ENCODE data around the gene ERICH4. TPM values are rescaled to one million over a fixed set of nuclear protein-coding genes. Genes with fewer than 3 reads are reported as not detected.

ERICH4 gene
- total and polyA plus RNA-seq, 2 experiments from 2014 or later = not detected

DNA sequence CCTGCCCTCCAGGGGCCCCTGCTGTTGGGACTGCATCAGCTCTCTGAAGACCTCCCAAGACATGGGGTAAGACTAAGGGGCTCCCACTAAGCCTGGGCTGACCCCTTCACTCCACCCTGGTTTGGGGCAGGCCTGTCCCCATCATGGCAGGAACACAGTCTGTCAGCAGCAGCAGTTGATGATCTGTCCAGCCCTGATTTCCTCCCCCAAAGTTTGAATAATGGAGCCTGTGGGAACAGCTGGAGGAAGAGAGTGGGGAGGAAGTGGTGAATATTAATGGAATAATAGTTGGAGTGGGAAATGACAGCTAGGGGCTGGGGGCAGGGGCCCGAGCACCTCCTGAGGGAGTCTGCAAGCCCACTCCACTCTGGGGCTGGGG, 14.5 kb upstream of the ERICH4 start (continued):
- TF ChIP-seq ZNF462 (CRISPR knock-in tag; IDR thresholded peaks at IDR 0.05) (no peak), JUNB (IDR thresholded peaks at IDR 0.05; ENCODE audit: unreplicated experiment) (no peak), EZH2 (IDR thresholded peaks at IDR 0.05; ENCODE audit: low read depth, unreplicated experiment) (no peak), POLR2AphosphoS5 (IDR thresholded peaks at IDR 0.05; ENCODE audit: low read depth) (no peak), NANOG (IDR thresholded peaks at IDR 0.05; ENCODE audit: borderline replicate concordance) (no peak), ZNF114 (CRISPR knock-in tag; IDR thresholded peaks at IDR 0.05) (no peak), ZNF331 (CRISPR knock-in tag; IDR thresholded peaks at IDR 0.05; ENCODE audit: low read depth) (no peak), CREB1 (CRISPR knock-in tag; IDR thresholded peaks at IDR 0.05; ENCODE audit: low read depth) (no peak)
- TF ChIP-seq, protein P1, sequence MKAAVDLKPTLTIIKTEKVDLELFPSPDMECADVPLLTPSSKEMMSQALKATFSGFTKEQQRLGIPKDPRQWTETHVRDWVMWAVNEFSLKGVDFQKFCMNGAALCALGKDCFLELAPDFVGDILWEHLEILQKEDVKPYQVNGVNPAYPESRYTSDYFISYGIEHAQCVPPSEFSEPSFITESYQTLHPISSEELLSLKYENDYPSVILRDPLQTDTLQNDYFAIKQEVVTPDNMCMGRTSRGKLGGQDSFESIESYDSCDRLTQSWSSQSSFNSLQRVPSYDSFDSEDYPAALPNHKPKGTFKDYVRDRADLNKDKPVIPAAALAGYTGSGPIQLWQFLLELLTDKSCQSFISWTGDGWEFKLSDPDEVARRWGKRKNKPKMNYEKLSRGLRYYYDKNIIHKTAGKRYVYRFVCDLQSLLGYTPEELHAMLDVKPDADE (IDR thresholded peaks at IDR 0.05) = no peak

GRCh38 chr19:41430922-41431321, 12.0 kb upstream of the ERICH4 start:
- H3K36me3 Mint-ChIP-seq (ENCODE audit: low read depth) = peaks cover 28% of the 10 kb centered on the region
- H3K27ac ChIP-seq (ENCODE audit: low read depth) = no peak overlapping the region
- H3K27me3 Mint-ChIP-seq (ENCODE audit: insufficient read depth, low read depth, poor library complexity) = peaks cover 15% of the 10 kb centered on the region
- ATAC-seq = no peak
- no peak overlapping the region for H2AFZ ChIP-seq
- H3F3A ChIP-seq (replicated peaks; ENCODE audit: low read depth) = 0 out of 2 replicates have a peak, but pooled peaks cover 10% of the 10 kb centered on the region
- H3K4me3 Mint-ChIP-seq = no peak overlapping the region
- H4K20me1 ChIP-seq (replicated peaks; ENCODE audit: insufficient read depth) = no peaks in the 10 kb centered on the region; the same call in 1 of the 2 replicates
- no peaks in the 10 kb centered on the region for H3K79me2 ChIP-seq (replicated peaks; ENCODE audit: insufficient read depth)
- peaks cover 12% of the 10 kb centered on the region for H3K4me1 ChIP-seq (ENCODE audit: insufficient read depth)
- H3K4me2 ChIP-seq = no peak overlapping the region
- no peak overlapping the region for H3K4me3 ChIP-seq
- H3K27me3 ChIP-seq (ENCODE audit: insufficient read depth) = no peaks in the 10 kb centered on the region
- no peaks in the 10 kb centered on the region for H3K36me3 ChIP-seq (ENCODE audit: insufficient read depth)
- no peak for DNase-seq (ENCODE audit: low spot score)
- H3K27ac Mint-ChIP-seq = no peak overlapping the region
- H3K9me3 Mint-ChIP-seq = no peaks in the 10 kb centered on the region; the same call in 2 of the 3 replicates
- no peaks in the 10 kb centered on the region for H3K9me2 ChIP-seq (ENCODE audit: insufficient read depth)
- H3K4me1 Mint-ChIP-seq = peaks cover 18% of the 10 kb centered on the region
- TF ChIP-seq POLR2AphosphoS5 (IDR thresholded peaks at IDR 0.05; ENCODE audit: low read depth) (no peak), JUNB (IDR thresholded peaks at IDR 0.05; ENCODE audit: unreplicated experiment) (no peak), EZH2phosphoT487 (IDR thresholded peaks at IDR 0.05; ENCODE audit: unreplicated experiment) (no peak), ZNF331 (CRISPR knock-in tag; IDR thresholded peaks at IDR 0.05; ENCODE audit: low read depth) (no peak), NANOG (IDR thresholded peaks at IDR 0.05; ENCODE audit: borderline replicate concordance) (no peak), EZH2 (IDR thresholded peaks at IDR 0.05; ENCODE audit: low read depth, unreplicated experiment) (no peak)
- TF ChIP-seq, protein P1 (IDR thresholded peaks at IDR 0.05) = no peak
- TF ChIP-seq, protein P2, sequence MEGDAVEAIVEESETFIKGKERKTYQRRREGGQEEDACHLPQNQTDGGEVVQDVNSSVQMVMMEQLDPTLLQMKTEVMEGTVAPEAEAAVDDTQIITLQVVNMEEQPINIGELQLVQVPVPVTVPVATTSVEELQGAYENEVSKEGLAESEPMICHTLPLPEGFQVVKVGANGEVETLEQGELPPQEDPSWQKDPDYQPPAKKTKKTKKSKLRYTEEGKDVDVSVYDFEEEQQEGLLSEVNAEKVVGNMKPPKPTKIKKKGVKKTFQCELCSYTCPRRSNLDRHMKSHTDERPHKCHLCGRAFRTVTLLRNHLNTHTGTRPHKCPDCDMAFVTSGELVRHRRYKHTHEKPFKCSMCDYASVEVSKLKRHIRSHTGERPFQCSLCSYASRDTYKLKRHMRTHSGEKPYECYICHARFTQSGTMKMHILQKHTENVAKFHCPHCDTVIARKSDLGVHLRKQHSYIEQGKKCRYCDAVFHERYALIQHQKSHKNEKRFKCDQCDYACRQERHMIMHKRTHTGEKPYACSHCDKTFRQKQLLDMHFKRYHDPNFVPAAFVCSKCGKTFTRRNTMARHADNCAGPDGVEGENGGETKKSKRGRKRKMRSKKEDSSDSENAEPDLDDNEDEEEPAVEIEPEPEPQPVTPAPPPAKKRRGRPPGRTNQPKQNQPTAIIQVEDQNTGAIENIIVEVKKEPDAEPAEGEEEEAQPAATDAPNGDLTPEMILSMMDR (conservative IDR thresholded peaks at IDR 0.05; ENCODE audit: low read depth in 2 of 2) = no peak

Data from GM23338 (cell line).